H9 (cell line): ENCODE results near the gene TAT. TPM values are rescaled to one million over a fixed set of nuclear protein-coding genes. Genes with fewer than 3 reads are reported as not detected.

Source experiments
- DNase-seq: peaks from one replicate; pipeline ENCODE4 v3.0.0-alpha.2; 2017
- H2AFZ ChIP-seq: one replicate; pipeline ENCODE4 v1.6.1; 2013; ENCODE audit warnings: mild to moderate bottlenecking, low read length, control low read depth, moderate library complexity
- H2AK5ac ChIP-seq: 2 replicates; pipeline ENCODE4 v1.6.1; 2013; ENCODE audit warnings: low read length, control low read depth, mixed read lengths; ENCODE audit not compliant: insufficient read length
- H2BK120ac ChIP-seq: one replicate; pipeline ENCODE4 v1.6.1; 2013; ENCODE audit warnings: low read depth, mild to moderate bottlenecking, low read length, control low read depth, inconsistent platforms; ENCODE audit not compliant: poor library complexity, severe bottlenecking
- H2BK12ac ChIP-seq: 2 replicates; pipeline ENCODE4 v1.6.1; 2013; ENCODE audit warnings: low read length, control low read depth, mixed read lengths, low read depth; ENCODE audit not compliant: insufficient read length
- H2BK15ac ChIP-seq: 2 replicates; pipeline ENCODE4 v1.6.1; 2013; ENCODE audit warnings: low read depth, low read length, control low read depth
- H2BK20ac ChIP-seq: one replicate; pipeline ENCODE4 v1.6.1; 2013; ENCODE audit warnings: low read depth, mild to moderate bottlenecking, low read length, control low read depth, inconsistent platforms; ENCODE audit not compliant: poor library complexity, severe bottlenecking
- H2BK5ac ChIP-seq: 2 replicates; pipeline ENCODE4 v1.6.1; 2013; ENCODE audit warnings: low read length, control low read depth, mixed read lengths; ENCODE audit not compliant: insufficient read length
- H3K14ac ChIP-seq: 2 replicates; pipeline ENCODE4 v1.6.1; 2013; ENCODE audit warnings: low read length, control low read depth; ENCODE audit not compliant: insufficient read depth
- H3K18ac ChIP-seq: 2 replicates; pipeline ENCODE4 v1.6.1; 2013; ENCODE audit warnings: low read depth, mild to moderate bottlenecking, mixed read lengths, low read length, control low read depth; ENCODE audit not compliant: insufficient read length
- H3K23ac ChIP-seq: 2 replicates; pipeline ENCODE4 v1.6.1; 2013; ENCODE audit warnings: low read length, control low read depth, mixed read lengths, low read depth; ENCODE audit not compliant: insufficient read length
- H3K23me2 ChIP-seq: 2 replicates; pipeline ENCODE4 v1.6.1; 2013; ENCODE audit warnings: low read depth, mild to moderate bottlenecking, mixed read lengths, low read length, control low read depth; ENCODE audit not compliant: insufficient read length, poor library complexity, severe bottlenecking
- H3K27ac ChIP-seq: 2 replicates; pipeline ENCODE4 v1.5.1; 2013; ENCODE audit warnings: low read length, control low read depth, mixed read lengths, low read depth; ENCODE audit not compliant: insufficient read length
- H3K27me3 ChIP-seq: 2 replicates; pipeline ENCODE4 v1.6.1; 2013; ENCODE audit warnings: low read length, control low read depth, inconsistent platforms; ENCODE audit not compliant: insufficient read depth
- H3K4ac ChIP-seq: 2 replicates; pipeline ENCODE4 v1.6.1; 2013; ENCODE audit warnings: low read depth, mild to moderate bottlenecking, control low read depth, inconsistent platforms, low read length, moderate library complexity
- H3K4me1 ChIP-seq: 2 replicates; pipeline ENCODE4 v1.6.1; 2013; ENCODE audit warnings: low read length, control low read depth, inconsistent platforms; ENCODE audit not compliant: insufficient read depth
- H3K4me2 ChIP-seq: 2 replicates; pipeline ENCODE4 v1.6.1; 2013; ENCODE audit warnings: low read length, control low read depth, mixed read lengths; ENCODE audit not compliant: insufficient read length, insufficient read depth
- H3K56ac ChIP-seq: 2 replicates; pipeline ENCODE4 v1.6.1; 2013; ENCODE audit warnings: low read depth, mild to moderate bottlenecking, mixed read lengths, low read length, control low read depth; ENCODE audit not compliant: insufficient read length
- H3K79me1 ChIP-seq: 2 replicates; pipeline ENCODE4 v1.6.1; 2013; ENCODE audit warnings: low read depth, mild to moderate bottlenecking, moderate library complexity, low read length, control low read depth, inconsistent platforms; ENCODE audit not compliant: insufficient read depth, poor library complexity, severe bottlenecking
- H3K79me2 ChIP-seq: 2 replicates; pipeline ENCODE4 v1.6.1; 2013; ENCODE audit warnings: low read length, control low read depth, inconsistent platforms; ENCODE audit not compliant: insufficient read depth
- H3K9ac ChIP-seq: 2 replicates; pipeline ENCODE4 v1.6.1; 2013; ENCODE audit warnings: low read length, control low read depth, mixed read lengths; ENCODE audit not compliant: insufficient read length; ENCODE audit errors: extremely low read depth
- H3K9me3 ChIP-seq: one replicate; pipeline ENCODE4 v1.6.1; 2013; ENCODE audit warnings: low read depth, low read length, inconsistent platforms; ENCODE audit not compliant: control insufficient read depth
- H3T11ph ChIP-seq: one replicate; pipeline ENCODE4 v1.6.1; 2013; ENCODE audit warnings: mild to moderate bottlenecking, low read length, control low read depth, inconsistent platforms
- H4K20me1 ChIP-seq: one replicate; pipeline ENCODE4 v1.6.1; 2013; ENCODE audit not compliant: control insufficient read depth, insufficient read length, insufficient read depth
- H4K5ac ChIP-seq: 2 replicates; pipeline ENCODE4 v1.6.1; 2013; ENCODE audit warnings: low read depth, mild to moderate bottlenecking, mixed read lengths, low read length, control low read depth; ENCODE audit not compliant: insufficient read length
- H4K8ac ChIP-seq: replicated peaks from 2 replicates; pipeline ENCODE4 v1.6.1; 2013; ENCODE audit warnings: low read length, control low read depth, mixed read lengths, low read depth; ENCODE audit not compliant: insufficient read length
- H4K91ac ChIP-seq: 2 replicates; pipeline ENCODE4 v1.6.1; 2013; ENCODE audit warnings: low read depth, mild to moderate bottlenecking, moderate library complexity, mixed read lengths, low read length, control low read depth; ENCODE audit not compliant: insufficient read length
- H3K27ac Mint-ChIP-seq, 3 experiments: 2 replicates in 2 of 3; 3 replicates in 1 of 3; pipeline ENCODE4 v1.8.0; 2020 to 2021; ENCODE audit warnings: mixed read lengths in 3 of 3, mild to moderate bottlenecking in 1 of 3, moderate library complexity in 1 of 3
- H3K27me3 Mint-ChIP-seq: 2 replicates; pipeline ENCODE4 v1.8.0; 2021; ENCODE audit warnings: low read depth, mild to moderate bottlenecking, moderate library complexity, mixed read lengths
- H3K36me3 Mint-ChIP-seq, 3 experiments: 2 replicates in 2 of 3; 3 replicates in 1 of 3; pipeline ENCODE4 v1.8.0; 2020 to 2021; ENCODE audit warnings: low read depth in 3 of 3, mixed read lengths in 3 of 3; ENCODE audit not compliant: insufficient read depth in 1 of 3
- H3K4me1 Mint-ChIP-seq, 2 experiments: 2 replicates each; pipeline ENCODE4 v1.8.0; 2020; ENCODE audit warnings: mixed read lengths in 2 of 2
- H3K4me3 Mint-ChIP-seq, 2 experiments: 2 replicates in 1 of 2; 3 replicates in 1 of 2; pipeline ENCODE4 v1.8.0; 2020 to 2021; ENCODE audit warnings: mild to moderate bottlenecking in 2 of 2, mixed read lengths in 2 of 2, moderate library complexity in 1 of 2
- H3K9me3 Mint-ChIP-seq, 2 experiments: 2 replicates in 1 of 2; 3 replicates in 1 of 2; pipeline ENCODE4 v1.8.0; 2020; ENCODE audit warnings: mild to moderate bottlenecking in 2 of 2, mixed read lengths in 2 of 2, moderate library complexity in 1 of 2
- CTCF ChIP-seq: fragments of 200-600 bp; sonication (generic); conservative IDR thresholded peaks from 3 replicates; pipeline ENCODE4 v1.8.0; 2021; ENCODE audit warnings: antibody characterized with exemption, mild to moderate bottlenecking
- WGBS: extraction: QIAGEN DNeasy Blood & Tissue Kit; methylation state at CpG from one replicate; pipeline ENCODE4 v1.1.7; 2013; ENCODE audit warnings: missing lambda C conversion rate, low lambda C conversion rate, mixed read lengths; ENCODE audit not compliant: insufficient read length; ENCODE audit errors: extremely low coverage; 5-methylcytosine and 5-hydroxymethylcytosine counted together
- total RNA-seq: library from RNA; stranded (reverse); gene quantifications from 2 replicates; pipeline ENCODE4 v1.2.1, GENCODE V29; 2021

The TAT gene
- total RNA-seq, 1 experiment from 2014 or later = not detected

GRCh38 chr16:71528863-71529262 is 48.0 kb downstream of the TAT start:
- Histone ChIP-seq H3T11ph (no peak overlapping the region), H2BK120ac (no peak overlapping the region), H4K5ac (no peak overlapping the region), H3K27me3 (no peaks in the 10 kb centered on the region), H3K56ac (no peak overlapping the region), H4K8ac (no peak overlapping the region), H4K91ac (no peak overlapping the region), H3K79me2 (no peaks in the 10 kb centered on the region), H3K18ac (no peak overlapping the region), H2AFZ (no peak overlapping the region), H3K9ac (no peak overlapping the region), H2BK15ac (no peak overlapping the region), H3K23me2 (peaks cover 8% of the 10 kb centered on the region), H3K27ac (no peak overlapping the region), H4K20me1 (no peaks in the 10 kb centered on the region), H2AK5ac (no peak overlapping the region), H2BK12ac (no peak overlapping the region), H3K4me2 (no peak overlapping the region), H3K23ac (no peak overlapping the region), H3K79me1 (no peaks in the 10 kb centered on the region), H2BK20ac (no peak overlapping the region), H3K4ac (no peak overlapping the region), H2BK5ac (no peak overlapping the region), H3K4me1 (peaks cover 2% of the 10 kb centered on the region; the same call in 1 of the 2 replicates), H3K9me3 (no peaks in the 10 kb centered on the region), H3K14ac (no peak overlapping the region)
- DNase-seq = no peak
- peak overlapping the region in 2 of 3 experiments; percentile 4 to 53; a peak in 2 of 7 replicates for H3K27ac Mint-ChIP-seq
- no peaks in the 10 kb centered on the region for H3K9me3 Mint-ChIP-seq
- H3K27me3 Mint-ChIP-seq = no peaks in the 10 kb centered on the region
- WGBS = no CpG with 5 or more reads among the region's 4 CpGs
- H3K4me3 Mint-ChIP-seq = no peak overlapping the region
- peaks cover 26 to 31% of the 10 kb centered on the region in 2 experiments for H3K4me1 Mint-ChIP-seq
- H3K36me3 Mint-ChIP-seq = no peaks in the 10 kb centered on the region
- no peak for TF ChIP-seq CTCF
